Left ventricle myocardium inferior (tissue), 1 donor: ENCODE measurements around the gene TRAPPC6A. TPM values are rescaled to one million over a fixed set of nuclear protein-coding genes. Genes with fewer than 3 reads are reported as not detected.
A peak's percentile ranks its signal among the peaks of the same experiment; 100 is the strongest.

Experiments
- DNase-seq: peaks from one replicate; pipeline ENCODE4 v3.0.0-alpha.2; 2020
- H3K27ac ChIP-seq: fragments of 200-600 bp; replicated peaks from 2 replicates; pipeline ENCODE4 v1.8.0; 2021
- H3K27me3 ChIP-seq: fragments of 200-600 bp; 2 replicates; pipeline ENCODE4 v1.8.0; 2021; ENCODE audit warnings: low read depth
- H3K36me3 ChIP-seq: fragments of 200-600 bp; 2 replicates; pipeline ENCODE4 v1.8.0; 2021
- H3K4me1 ChIP-seq: fragments of 200-600 bp; 2 replicates; pipeline ENCODE4 v1.8.0; 2021
- H3K4me3 ChIP-seq: fragments of 200-600 bp; 2 replicates; pipeline ENCODE4 v1.8.0; 2021; ENCODE audit warnings: mild to moderate bottlenecking, moderate library complexity
- H3K9me3 ChIP-seq: fragments of 200-600 bp; replicated peaks from 2 replicates; pipeline ENCODE4 v1.8.0; 2021
- intact Hi-C: fragments of 100-400 bp; cut with micrococcal nuclease; formaldehyde crosslinking; loops from one replicate; pipeline ENCODE4 v1.11.0; 2022
- total RNA-seq: library from RNA; stranded (reverse); fragmentation: NEBNext Ultra II Directional; extraction: Animal tissue kit (Norgen Biotek cat#: 25700); gene quantifications from one replicate; pipeline ENCODE4 v1.2.1, GENCODE V29; 2021
- TF ChIP-seq, protein P1 (sequence below): fragments of 200-600 bp; IDR thresholded peaks from 2 replicates; pipeline ENCODE4 v1.8.0; 2021; ENCODE audit warnings: antibody characterized with exemption, mild to moderate bottlenecking, borderline replicate concordance
- donor health status: DM: no; HTN: yes; CAD: no; lungs with severe emphysema.

TRAPPC6A gene
- total RNA-seq, 1 donor from 2014 or later: 15.8 TPM

DNA sequence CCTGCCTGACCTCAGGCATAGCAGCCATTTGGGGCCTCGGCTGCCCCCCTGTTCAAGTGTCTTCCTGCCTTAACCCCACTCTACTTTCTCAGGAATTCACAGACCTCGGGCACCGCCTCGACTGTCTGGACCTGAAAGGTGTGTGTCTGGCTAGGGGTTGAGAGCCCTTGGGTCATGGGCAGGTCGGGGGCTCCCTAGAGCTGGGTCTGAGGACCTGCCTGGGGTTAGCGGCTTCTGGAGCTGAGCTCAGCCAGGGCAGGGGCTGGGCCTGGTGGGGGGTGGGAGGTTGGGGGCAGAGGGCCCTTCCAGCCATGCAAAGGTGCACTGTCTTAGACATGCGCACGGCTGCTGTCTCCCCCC lies 37.9 kb downstream of the TRAPPC6A start:
- intact Hi-C loops: no loop called here
- Histone ChIP-seq H3K36me3 (peaks cover 48% of the 10 kb centered on the region), H3K4me1 (peaks cover 28% of the 10 kb centered on the region), H3K4me3 (no peak overlapping the region), H3K27me3 (no peaks in the 10 kb centered on the region), H3K9me3 (no peaks in the 10 kb centered on the region), H3K27ac (no peak overlapping the region)
- no peak for DNase-seq
- TF ChIP-seq, protein P1, sequence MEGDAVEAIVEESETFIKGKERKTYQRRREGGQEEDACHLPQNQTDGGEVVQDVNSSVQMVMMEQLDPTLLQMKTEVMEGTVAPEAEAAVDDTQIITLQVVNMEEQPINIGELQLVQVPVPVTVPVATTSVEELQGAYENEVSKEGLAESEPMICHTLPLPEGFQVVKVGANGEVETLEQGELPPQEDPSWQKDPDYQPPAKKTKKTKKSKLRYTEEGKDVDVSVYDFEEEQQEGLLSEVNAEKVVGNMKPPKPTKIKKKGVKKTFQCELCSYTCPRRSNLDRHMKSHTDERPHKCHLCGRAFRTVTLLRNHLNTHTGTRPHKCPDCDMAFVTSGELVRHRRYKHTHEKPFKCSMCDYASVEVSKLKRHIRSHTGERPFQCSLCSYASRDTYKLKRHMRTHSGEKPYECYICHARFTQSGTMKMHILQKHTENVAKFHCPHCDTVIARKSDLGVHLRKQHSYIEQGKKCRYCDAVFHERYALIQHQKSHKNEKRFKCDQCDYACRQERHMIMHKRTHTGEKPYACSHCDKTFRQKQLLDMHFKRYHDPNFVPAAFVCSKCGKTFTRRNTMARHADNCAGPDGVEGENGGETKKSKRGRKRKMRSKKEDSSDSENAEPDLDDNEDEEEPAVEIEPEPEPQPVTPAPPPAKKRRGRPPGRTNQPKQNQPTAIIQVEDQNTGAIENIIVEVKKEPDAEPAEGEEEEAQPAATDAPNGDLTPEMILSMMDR: no peak

DNA sequence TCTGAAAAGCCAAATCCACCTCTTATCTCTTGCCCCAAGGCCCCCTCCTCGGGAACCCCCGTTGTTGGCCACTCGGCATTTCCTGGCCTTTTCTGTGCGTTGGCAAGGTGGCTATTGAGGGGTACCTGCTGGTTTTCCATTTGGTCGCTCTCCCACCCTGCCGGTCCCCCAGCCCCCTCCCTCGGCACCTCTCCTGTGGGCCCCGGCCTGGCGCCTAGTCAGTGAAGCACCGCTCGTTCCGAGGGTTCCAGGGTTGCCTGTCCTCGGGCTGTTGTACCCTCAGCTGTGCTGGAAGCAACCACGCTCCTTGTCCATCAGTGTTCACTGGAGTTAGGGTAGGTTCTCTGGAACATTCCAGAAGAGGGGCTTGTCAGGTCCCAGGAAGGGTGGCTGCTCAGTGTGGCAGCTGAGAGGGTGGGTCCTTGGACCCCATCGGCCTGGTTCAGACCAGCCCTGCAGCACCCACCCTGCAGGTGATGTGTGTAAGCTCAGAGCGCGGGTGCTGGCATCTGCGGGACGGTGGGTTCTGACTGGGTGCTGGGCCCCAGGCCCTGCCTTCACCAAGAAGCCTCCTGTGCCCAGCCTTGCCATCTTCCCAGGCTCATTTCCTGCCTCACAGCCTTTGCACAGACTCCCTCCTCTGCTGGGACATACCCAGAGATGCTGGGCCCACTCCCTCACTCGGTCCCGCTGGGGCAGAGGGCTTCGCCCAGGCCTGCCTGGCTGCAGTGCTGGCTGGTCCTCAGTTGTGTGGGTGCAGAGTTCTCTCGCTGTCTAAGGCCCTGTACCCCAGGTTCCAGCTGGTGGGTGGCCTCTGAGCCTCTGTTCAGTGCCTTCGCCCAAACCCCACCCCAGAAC lies 38.5 kb downstream of the TRAPPC6A start:
- no peak for DNase-seq
- Histone ChIP-seq H3K4me1 (peaks cover 28% of the 10 kb centered on the region), H3K27ac (no peak overlapping the region), H3K9me3 (no peaks in the 10 kb centered on the region), H3K4me3 (no peak overlapping the region), H3K27me3 (no peaks in the 10 kb centered on the region), H3K36me3 (peaks cover 41% of the 10 kb centered on the region)
- intact Hi-C loops: no loop called here
- TF ChIP-seq, protein P1: no peak

DNA sequence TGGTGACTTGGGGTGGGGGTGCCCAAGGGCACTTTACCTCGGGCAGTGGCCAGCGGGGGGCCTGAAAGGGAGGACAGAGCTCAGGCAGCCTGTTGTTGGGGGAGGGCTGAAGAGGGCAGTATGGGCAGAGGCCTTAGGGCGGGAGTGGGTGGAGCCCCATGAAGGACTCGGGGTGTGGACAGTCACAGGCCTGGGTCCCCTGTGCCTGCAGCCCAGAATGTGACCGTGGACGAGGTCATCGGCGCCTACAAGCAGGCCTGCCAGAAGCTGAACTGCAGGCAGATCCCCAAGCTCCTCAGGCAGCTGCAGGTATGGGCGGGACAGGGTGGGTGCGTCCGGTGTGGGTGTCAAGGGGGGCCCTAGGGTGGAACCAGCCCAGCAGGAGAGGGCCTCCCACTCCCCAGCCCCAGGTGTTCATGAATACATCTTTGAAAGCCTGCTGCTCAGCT lies 39.7 kb downstream of the TRAPPC6A start:
- TF ChIP-seq, protein P1: no peak
- H3K27ac ChIP-seq: peak overlapping the region; percentile 65
- peaks cover 28% of the 10 kb centered on the region for H3K4me1 ChIP-seq
- no peaks in the 10 kb centered on the region for H3K27me3 ChIP-seq
- intact Hi-C loops: no loop called here
- DNase-seq: no peak
- H3K4me3 ChIP-seq: no peak overlapping the region
- no peaks in the 10 kb centered on the region for H3K9me3 ChIP-seq
- H3K36me3 ChIP-seq: peaks cover 30% of the 10 kb centered on the region

DNA sequence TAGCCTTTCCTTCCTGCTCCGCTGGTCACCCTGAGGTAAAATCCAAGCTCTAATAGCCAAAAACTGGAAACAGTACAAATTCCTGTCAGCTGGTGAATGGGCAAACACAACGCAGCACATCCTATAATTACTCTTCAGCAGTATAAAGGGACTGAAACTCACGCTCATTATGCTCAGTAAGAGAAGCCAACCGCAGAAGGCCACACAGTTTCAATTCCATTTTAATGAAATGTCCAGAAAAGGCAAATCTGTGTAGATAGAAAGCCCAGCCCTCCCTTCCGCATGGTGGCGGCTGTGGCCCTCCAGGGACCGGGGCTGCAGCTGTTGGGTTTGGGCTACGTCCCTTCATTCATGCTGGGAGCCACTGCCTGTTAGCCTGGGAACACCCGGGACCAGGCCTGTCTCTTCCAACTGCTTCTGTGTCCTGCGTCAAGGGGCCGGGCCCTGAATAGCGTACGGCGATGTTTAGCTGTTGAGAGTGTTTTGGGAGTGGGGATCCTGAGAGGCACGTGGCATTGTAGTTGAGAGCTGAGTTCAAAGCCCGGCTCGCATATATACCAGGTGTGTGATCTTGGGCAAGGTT lies 40.8 kb downstream of the TRAPPC6A start:
- Histone ChIP-seq H3K4me3 (peak overlapping the region; percentile 1), H3K36me3 (peaks cover 20% of the 10 kb centered on the region), H3K27me3 (no peaks in the 10 kb centered on the region), H3K9me3 (no peaks in the 10 kb centered on the region), H3K4me1 (peaks cover 28% of the 10 kb centered on the region), H3K27ac (peak overlapping the region; percentile 65)
- intact Hi-C loops: no loop called here
- DNase-seq: peak; percentile 70
- TF ChIP-seq, protein P1: no peak

DNA sequence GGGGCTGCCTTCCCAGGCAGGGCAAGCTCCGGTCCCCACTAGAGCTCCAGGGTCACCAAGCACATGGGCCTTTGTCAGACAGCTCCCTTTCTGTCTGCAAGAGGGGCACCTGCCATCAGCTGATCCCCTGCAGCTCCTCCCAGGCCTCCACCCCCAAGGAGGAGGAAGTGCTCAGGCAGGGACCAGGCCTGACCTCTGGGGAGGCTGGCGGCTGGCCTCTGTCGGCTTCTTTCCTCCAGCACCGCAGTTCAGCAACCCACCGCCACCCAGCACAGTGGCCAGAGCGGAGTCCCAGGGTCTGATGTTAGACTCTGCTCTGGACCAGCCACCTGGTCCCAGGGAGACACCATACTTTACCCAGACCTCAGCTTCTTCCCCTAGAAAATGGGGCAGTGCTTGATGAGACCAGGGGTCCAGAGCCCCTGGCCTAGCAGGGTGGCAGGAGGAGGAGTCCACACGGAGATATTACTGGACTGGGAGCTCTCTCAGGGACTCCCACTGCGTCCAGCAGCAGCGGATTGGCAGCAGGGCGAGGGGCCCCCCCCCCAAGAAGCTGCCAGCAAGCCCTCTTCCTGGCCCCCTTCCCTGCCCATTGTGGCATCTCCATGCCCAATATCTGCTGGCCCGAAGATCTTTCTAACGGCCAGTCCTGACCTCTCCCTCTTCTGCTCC lies 41.4 kb downstream of the TRAPPC6A start:
- no peak for DNase-seq
- Histone ChIP-seq H3K27me3 (no peaks in the 10 kb centered on the region), H3K4me3 (peak overlapping the region; percentile 1), H3K36me3 (peaks cover 14% of the 10 kb centered on the region), H3K9me3 (no peaks in the 10 kb centered on the region), H3K27ac (peak overlapping the region; percentile 65), H3K4me1 (peaks cover 28% of the 10 kb centered on the region)
- intact Hi-C loops: no loop called here
- TF ChIP-seq, protein P1: no peak
